Activated naive CD4-positive, alpha-beta T cell treated with anti-CD3 and anti-CD28 coated beads, Interleukin-2, amount 50 U/mL, for 16 hours (primary cell): ENCODE results near the gene SH2D7.

Experiments
- DNase-seq: peaks from one replicate; pipeline ENCODE4 v3.0.0-alpha.2; 2020

The SH2D7 gene

GRCh38 chr15:78092261-78093041 is at the start of gene SH2D7:
TSS of gene SH2D7 (plus strand) at chr15:78092561. CDS start at chr15:78092585, 24 bp downstream.
- DNase-seq: no peak

DNA sequence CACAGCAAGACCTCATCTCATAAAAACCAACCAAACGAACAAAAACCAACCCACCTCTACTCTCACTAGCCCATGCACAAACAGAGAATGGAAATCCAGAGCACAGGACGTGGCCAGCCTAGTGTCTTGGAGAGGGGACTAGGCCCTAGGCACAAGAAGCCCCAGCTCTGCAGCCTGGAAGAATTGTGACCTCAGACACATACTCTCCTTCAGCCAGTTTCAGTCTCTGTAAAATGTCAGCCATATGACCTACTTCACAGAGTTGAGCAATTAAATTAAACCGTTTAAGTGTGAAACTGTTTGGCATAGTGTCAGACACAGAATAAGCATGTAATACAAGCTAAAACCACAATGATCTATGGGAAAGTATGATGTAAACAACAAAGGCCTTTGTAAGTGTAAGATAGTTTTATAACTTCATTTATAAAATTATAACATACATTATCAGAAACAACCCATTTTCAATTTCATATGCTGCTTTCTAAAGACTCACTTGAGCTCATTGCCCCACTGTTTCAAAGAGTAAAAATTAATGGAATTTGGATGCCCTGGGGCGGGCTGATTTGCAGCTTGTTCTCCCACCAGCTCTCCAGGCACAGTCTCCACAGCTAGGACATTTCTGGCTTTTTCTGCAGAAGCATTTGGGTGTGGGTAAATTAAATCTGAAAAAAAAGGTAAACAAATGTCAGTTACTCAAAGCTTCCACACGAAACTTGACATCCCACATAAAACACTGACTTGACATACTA is 47.8 kb upstream of the SH2D7 start:
- no peak for DNase-seq

DNA sequence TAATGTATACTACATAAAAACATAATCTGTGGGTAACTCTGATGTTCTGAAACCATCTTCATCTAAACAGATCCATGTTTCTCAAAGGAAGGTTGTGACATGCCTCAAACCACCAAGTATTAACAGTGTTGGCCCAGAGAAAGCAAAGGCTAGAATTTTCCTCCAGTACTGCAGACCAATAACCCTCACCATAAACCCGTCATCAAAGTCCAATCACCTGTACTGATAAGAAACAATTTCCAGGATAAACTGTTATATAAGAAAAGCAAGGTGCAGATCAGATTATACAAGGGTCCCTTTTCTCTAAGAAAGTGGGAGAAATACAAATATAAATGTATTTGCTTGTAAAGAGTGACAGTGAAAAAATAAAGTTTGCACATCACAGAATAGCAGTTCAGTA is 47.2 kb upstream of the SH2D7 start:
- DNase-seq: no peak

DNA sequence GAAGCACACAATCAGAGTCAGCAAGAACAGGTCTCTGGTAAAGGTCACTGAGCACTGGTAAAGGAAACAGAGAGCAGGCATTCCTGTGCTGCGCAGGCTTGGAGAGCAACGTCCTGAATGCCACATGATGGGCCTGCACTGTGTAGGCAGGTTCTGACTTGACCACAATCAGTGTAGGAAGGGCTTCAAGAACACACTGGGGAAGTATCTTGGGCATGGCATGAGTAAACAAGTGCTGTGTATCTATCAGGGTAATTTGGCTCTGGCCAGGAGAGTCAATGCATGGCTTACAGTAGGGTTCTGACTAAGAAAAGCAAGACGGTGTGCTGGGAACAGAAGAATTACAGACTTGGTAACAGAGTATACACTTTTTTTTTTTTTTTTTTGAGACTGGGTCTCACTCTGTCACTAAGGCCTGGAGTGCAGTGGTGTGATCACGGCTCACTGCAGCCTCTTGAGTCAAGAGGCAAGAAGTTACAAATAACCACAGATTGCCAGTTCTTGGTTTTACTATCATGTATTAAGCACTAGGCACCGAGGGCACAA is 45.5 kb upstream of the SH2D7 start:
- DNase-seq: no peak

GRCh38 chr15:78047761-78048627 is 44.4 kb upstream of the SH2D7 start:
- DNase-seq: no peak

DNA sequence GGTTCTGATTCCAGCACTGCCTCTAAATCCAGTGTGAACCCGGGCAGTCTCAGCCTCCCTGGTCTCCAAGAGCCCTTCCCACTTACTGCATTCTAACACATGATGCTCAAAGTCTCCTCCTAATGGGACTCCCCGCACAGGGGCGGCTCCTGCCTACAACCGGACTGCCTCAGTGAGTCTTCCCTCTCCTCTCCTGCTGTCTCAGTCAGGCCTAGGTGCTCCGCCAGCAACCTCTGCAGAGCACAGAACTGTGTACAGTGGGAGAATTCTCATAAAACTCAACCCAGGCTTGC is 43.8 kb upstream of the SH2D7 start:
- DNase-seq: no peak

DNA sequence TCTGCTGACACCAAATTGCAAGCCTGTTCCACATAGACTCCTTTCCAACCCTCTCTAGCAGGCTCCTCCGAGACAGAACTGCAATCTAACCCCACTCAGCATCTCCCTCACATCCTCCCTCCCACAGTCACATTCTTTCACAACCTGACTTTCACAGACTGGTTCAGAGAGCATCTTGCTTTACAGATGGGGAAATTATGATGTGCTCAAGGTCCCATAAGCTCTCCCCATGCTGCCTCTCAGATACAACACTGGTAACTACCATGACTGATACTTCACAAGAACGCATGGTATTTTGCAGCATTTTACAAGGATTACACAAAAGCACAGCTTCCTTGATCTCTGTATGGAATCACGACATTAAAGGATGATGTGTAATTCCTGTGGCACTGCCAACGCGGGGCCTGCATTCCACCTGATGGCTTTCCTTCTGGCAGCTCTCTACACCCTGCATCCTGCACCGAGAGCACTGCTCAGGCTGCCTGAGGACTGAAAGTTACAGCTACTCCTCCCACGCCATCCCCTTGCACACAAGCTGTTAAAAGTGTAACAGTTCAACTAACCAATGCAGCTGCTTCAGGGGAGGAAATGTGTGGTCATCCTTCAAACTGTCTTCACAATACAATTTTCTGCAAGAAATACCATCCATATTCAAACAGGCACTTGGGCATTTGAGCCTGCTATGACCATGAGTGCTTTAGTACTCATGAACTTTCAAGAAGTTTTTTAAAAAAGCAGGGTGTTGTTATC is 42.5 kb upstream of the SH2D7 start:
- DNase-seq: peak; percentile 64

DNA sequence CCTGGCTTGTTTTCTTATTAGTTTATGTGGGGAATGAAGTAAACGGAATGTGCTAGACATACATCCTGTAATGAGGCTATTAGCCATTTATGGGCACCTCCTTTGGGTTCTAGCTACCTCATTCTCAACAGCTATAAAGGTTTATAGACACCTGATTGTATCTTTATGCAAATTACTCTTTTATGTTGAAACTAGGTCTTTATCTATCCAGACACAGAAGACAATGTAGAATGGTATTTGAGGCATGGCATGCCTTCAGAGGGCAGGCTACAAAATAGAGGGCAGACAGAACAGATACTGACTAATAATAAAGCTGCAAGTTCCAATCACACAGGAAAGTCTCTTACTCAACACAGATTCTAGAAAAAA is 41.9 kb upstream of the SH2D7 start:
- DNase-seq: no peak

DNA sequence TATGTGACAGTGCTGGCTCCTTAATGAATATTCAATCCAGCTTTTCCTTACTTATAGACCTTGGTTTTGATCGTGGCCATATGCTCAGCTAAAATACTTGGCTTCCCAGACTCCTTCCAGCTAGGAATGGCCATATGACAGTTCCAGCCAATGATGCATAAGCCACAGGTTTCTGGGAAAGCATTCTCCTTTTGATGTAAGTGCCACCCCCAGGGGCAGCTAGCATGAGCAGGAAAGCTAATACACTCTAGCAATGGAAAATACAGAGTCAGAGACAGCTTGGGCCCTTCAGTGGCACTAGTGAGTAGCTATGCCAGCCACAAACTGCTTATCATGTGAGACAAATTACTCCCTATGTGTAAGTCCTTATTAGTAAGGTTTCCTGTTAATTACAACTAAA is 41.5 kb upstream of the SH2D7 start:
- no peak for DNase-seq

DNA sequence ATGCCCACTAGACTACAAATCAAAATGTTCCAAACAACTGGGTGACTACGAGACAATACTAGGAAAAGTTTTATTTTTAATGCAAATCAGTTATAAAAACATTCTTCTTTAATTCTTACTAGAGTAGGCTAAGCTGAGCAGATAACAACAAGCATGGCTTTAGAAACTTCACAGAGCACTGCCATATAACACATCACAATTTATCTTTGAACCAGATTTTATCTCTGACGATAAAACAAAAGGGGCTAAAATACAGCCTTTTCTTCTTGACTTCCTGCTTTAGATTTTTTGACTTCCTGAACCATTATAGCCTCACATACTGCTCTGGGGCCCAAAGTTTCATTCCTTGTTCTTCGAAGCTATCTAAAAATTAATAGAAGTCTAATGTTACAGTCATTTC is 40.8 kb upstream of the SH2D7 start:
- no peak for DNase-seq

GRCh38 chr15:78052001-78052401 is 40.4 kb upstream of the SH2D7 start:
- DNase-seq: no peak

DNA sequence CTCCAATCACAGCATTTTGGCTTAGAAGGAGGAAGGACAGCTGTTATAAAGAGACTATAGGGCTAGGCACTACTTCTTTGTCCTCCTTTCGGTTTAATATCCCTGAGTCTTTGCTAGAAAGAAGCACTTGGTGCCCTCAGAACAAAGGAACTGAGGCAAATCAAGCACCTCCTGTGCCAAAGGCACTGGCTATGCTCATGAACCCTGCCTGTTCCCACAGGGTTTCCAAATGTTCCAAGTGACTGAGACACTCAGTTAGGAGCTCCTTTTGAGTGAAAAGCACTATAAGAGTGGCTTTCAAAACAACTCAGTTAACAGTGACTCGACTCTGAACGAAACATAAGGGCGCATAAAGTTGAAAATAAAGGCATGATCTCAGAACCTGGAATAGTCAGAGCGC is 39.8 kb upstream of the SH2D7 start:
- no peak for DNase-seq

DNA sequence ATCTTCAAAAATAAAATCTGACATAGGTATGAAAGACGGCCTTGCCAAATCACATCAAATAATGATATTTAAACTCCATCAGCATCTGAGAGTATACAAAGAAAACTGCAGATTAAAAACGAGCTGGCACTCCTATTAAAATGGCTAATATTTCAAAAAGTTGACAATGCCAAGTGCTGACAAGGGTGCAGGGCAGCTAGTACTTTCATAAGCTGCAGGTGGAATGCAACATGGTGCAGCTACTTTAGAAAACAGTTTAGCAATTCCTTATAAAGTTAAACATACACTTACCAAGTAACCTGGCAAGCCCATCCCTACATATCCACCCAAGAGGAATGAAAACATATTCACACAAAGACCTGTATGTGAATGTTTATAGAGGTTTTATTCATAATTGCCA is 37.8 kb upstream of the SH2D7 start:
- DNase-seq: no peak

GRCh38 chr15:78054966-78055365 is 37.4 kb upstream of the SH2D7 start:
- no peak for DNase-seq

DNA sequence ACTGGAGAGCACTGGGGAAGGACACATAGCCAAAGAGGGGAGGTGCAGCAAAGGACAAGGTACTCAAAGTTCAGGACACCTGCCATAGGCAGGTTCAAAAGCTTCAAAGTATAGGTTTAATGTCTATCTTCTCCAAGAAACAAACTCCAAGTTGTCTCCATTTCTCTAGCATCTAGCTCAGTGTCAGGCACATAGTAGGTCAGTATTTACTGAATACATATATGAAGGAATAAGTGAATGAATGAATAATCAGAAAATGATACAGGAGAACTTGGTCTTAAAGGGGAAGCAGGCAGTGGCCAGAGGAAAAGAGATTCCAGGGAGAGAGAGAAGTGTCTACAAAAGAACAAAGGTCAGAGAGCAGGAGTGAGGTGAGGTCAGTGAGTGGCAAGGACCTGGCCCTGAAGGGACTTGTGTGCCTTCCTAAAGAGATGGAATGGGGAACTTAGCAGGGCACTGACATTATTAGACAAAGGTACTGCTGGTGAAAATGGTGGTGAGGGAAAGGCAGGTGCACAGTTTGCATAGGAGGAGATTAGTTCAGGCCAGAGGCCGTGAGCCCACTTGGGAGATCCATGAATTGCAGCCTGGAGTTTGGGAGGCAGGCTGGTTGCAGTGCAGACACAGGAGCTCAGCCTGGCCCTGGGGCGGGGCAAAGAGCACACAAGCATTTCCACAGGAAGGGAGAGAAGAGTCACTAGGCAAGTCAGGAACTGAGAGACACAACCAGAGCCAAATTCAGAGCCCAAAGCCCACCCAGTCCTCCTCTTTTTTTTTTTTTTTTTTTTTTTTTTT is 36.2 kb upstream of the SH2D7 start:
- no peak for DNase-seq

DNA sequence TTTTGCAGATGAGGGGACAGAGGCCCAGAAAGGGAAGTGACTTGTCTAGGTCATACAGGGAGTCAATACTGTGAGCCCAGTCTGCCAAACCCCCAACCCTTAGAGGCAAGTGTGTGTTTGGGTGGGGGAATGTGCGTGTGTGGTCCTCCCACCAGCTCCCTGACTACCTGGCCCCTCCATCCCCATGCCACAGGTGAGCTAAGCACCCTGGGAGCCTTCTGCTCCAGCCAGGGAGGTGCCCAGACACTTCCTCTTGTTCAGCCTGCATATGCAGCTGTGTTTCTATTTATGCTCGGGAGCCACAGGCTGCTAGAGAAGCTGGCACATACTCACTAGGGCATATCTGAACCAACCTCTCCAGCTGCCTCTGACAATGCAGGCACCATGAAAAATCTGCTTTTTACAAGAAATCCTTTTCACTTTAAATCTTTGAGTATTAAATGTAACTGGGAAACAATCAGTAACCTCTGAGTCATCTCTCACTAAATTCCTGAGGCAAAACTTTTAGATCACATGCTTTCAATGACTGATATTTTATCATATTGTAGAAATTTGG is 35.6 kb upstream of the SH2D7 start:
- DNase-seq: no peak

DNA sequence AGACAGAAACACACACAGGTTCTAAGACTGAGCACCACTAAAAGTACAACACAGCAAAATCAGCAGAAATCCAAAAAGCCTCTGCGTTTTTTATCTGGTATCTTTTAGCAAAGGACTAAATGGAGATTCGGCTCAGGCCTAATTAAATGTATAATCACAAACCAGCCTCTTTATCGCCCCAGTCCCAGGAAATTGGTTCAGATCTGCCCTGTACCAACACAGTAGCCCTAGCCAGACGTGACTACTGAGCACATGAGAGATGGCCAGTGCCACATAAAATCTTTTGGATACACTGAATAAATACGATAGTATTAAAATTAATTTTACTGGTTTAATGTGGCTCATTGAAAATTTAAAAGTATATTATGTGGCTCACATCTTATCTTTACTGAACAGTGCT is 34.6 kb upstream of the SH2D7 start:
- DNase-seq: no peak

- no peak for DNase-seq
These were observed 33.9 kb upstream of the SH2D7 start for GRCh38 chr15:78058401-78058935.

DNA sequence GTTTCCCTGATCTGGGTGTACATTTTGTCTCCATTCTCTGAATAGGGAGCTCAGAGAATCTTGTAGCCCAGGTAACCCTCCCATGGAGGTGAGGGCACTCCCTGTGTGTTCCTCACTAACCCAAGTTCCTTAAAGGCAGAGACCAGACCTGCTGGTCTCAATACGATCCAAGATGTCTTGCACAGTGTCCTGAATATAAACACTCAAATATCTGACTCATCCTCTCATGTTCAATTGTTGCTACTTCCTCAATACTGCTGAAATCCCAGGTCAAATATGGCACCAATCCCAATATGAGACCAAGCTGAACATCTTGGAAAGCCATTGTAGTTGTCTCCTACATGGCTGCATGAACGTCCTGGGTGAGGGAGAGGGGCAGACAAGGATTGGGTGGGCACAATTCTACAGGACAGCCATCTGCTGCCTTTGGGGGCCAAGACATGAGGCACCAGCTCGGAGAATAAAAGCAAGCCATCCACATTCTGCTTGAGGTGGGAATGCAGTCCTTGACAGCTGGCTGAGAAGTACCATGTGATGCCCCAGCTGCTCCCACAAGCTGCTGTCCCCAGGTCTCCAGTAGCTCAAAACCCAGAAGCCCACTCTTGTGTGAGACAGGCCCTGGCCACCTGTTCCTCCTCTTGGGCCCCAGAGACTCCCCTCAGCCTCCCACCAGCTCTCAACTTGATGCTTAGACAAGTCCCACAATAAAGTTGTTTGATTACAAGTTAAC is 33.1 kb upstream of the SH2D7 start:
- no peak for DNase-seq

GRCh38 chr15:78060232-78060631 is 32.1 kb upstream of the SH2D7 start:
- DNase-seq: no peak
